B cell (primary cell): Measurements from ENCODE around the gene CUL1. TPM values are rescaled to one million over a fixed set of nuclear protein-coding genes. Genes with fewer than 3 reads are reported as not detected.

Experiments
- ATAC-seq: fragments of 200-7000 bp; cut with Tn5 transposase; one replicate; pipeline ENCODE4 v1.10.0; 2021; ENCODE audit warnings: low read depth, mild to moderate bottlenecking, moderate number of reproducible peaks, moderate library complexity
- CTCF ChIA-PET: fragments of 350-600 bp; sonication (Branson Sonifier 250); formaldehyde crosslinking; loops from one replicate; lab custom pipeline; 2021; ENCODE audit warnings: antibody characterized with exemption, inconsistent platforms; lab: Charles Lee
- POLR2A ChIA-PET: fragments of 350-600 bp; sonication (Branson Sonifier 250); formaldehyde crosslinking; loops from one replicate; lab custom pipeline; 2021; ENCODE audit warnings: antibody characterized with exemption; lab: Charles Lee
- DNase-seq: peaks from one replicate; pipeline ENCODE4 v3.0.0; 2013
- H2AFZ ChIP-seq: 2 replicates; pipeline ENCODE4 v1.6.1; 2012; ENCODE audit warnings: mild to moderate bottlenecking, low read depth, low read length; ENCODE audit not compliant: insufficient read depth, poor library complexity, severe bottlenecking
- H3K27ac ChIP-seq, 2 donors: 1 replicate in 1 of 2; 2 replicates in 1 of 2; pipeline ENCODE4 v1.5.1; 2012 to 2013; ENCODE audit warnings: low read length in 2 of 2, mild to moderate bottlenecking in 2 of 2, moderate library complexity in 1 of 2
- H3K27me3 ChIP-seq, 4 experiments: fragments of 200-600 bp in 1 of 4; sonication (generic) in 1 of 4; replicated peaks in 1 of 4; 1 replicate in 2 of 4; 2 replicates in 2 of 4; pipeline versions ENCODE4 v1.6.1 to v1.7.0; 2013 to 2016; ENCODE audit warnings: low read length in 3 of 4, mild to moderate bottlenecking in 2 of 4, mixed read lengths in 1 of 4, moderate library complexity in 1 of 4; ENCODE audit not compliant: insufficient read depth in 4 of 4, control insufficient read depth in 3 of 4; ENCODE audit errors: control extremely low read depth in 1 of 4
- H3K36me3 ChIP-seq, 2 experiments: replicated peaks in 1 of 2; 1 replicate in 1 of 2; 2 replicates in 1 of 2; pipeline versions ENCODE4 v1.6.1 to v1.7.1; 2013; ENCODE audit warnings: low read length in 1 of 2; ENCODE audit not compliant: insufficient read depth in 2 of 2, control insufficient read depth in 1 of 2; ENCODE audit errors: control extremely low read depth in 1 of 2, extremely low read depth in 1 of 2
- H3K4me1 ChIP-seq, 2 donors: fragments of 200-600 bp in 1 of 2; sonication (generic) in 1 of 2; 1 replicate in 1 of 2; 2 replicates in 1 of 2; pipeline versions ENCODE4 v1.5.1 to v1.6.1; 2013 to 2017; ENCODE audit warnings: low read length in 2 of 2; ENCODE audit not compliant: control insufficient read depth in 2 of 2, insufficient read depth in 2 of 2
- H3K4me2 ChIP-seq: replicated peaks from 2 replicates; pipeline ENCODE3; 2012; ENCODE audit warnings: mild to moderate bottlenecking, low read depth, low read length; ENCODE audit not compliant: poor library complexity, severe bottlenecking
- H3K4me3 ChIP-seq, 5 experiments: fragments of 200-600 bp in 1 of 5; sonication (generic) in 1 of 5; 1 replicate in 3 of 5; 2 replicates in 2 of 5; pipeline versions ENCODE4 v1.5.1 to v1.7.0; 2011 to 2016; ENCODE audit warnings: low read length in 4 of 5, mild to moderate bottlenecking in 4 of 5, low read depth in 2 of 5, control low read depth in 1 of 5, moderate library complexity in 1 of 5; ENCODE audit not compliant: insufficient read depth in 1 of 5; ENCODE audit errors: control extremely low read depth in 1 of 5, extremely low read depth in 1 of 5
- H3K79me2 ChIP-seq: fragments of 200-600 bp; sonication (generic); one replicate; pipeline ENCODE4 v1.6.0; 2016; ENCODE audit warnings: low read length; ENCODE audit not compliant: control insufficient read depth, insufficient read depth
- H3K9ac ChIP-seq: fragments of 200-600 bp; sonication (generic); 2 replicates; pipeline ENCODE4 v1.6.1; 2017; ENCODE audit warnings: mild to moderate bottlenecking, low read length, moderate library complexity
- H3K9me3 ChIP-seq, 3 donors: one replicate each; pipeline versions ENCODE4 v1.6.1 to v1.7.1; 2013; ENCODE audit warnings: low read length in 2 of 3; ENCODE audit not compliant: control insufficient read depth in 2 of 3, insufficient read depth in 1 of 3; ENCODE audit errors: control extremely low read depth in 1 of 3
- H4K20me1 ChIP-seq: 2 replicates; pipeline ENCODE4 v1.6.0; 2012; ENCODE audit warnings: mild to moderate bottlenecking, low read length; ENCODE audit not compliant: insufficient read depth, control insufficient read depth, poor library complexity, severe bottlenecking
- H3K27ac Mint-ChIP-seq: one replicate; pipeline ENCODE4 v1.8.0; 2021; ENCODE audit warnings: mixed read lengths
- H3K27me3 Mint-ChIP-seq: one replicate; pipeline ENCODE4 v1.8.0; 2021; ENCODE audit warnings: mixed read lengths
- H3K4me1 Mint-ChIP-seq: one replicate; pipeline ENCODE4 v1.8.0; 2021; ENCODE audit warnings: mixed read lengths
- H3K4me3 Mint-ChIP-seq: one replicate; pipeline ENCODE4 v1.8.0; 2021; ENCODE audit warnings: mixed read lengths
- H3K9me3 Mint-ChIP-seq: one replicate; pipeline ENCODE4 v1.8.0; 2022; ENCODE audit warnings: mixed read lengths; ENCODE audit not compliant: insufficient read depth
- EZH2 ChIP-seq: IDR thresholded peaks from 2 replicates; pipeline ENCODE4 v1.6.1; 2012; ENCODE audit warnings: borderline replicate concordance, low read depth, mild to moderate bottlenecking, moderate library complexity, low read length; ENCODE audit not compliant: insufficient read depth, poor library complexity, severe bottlenecking
- WGBS: methylation state at CpG from one replicate; pipeline ENCODE4 v1.1.5; 2013; ENCODE audit warnings: missing lambda C conversion rate; ENCODE audit not compliant: insufficient coverage; 5-methylcytosine and 5-hydroxymethylcytosine counted together
- intact Hi-C: fragments of 100-400 bp; cut with micrococcal nuclease; formaldehyde crosslinking; loops from one replicate; pipeline ENCODE4 v1.10.0; 2022
- polyA plus RNA-seq: library from polyadenylated mRNA; depleted of rRNA; stranded (reverse); fragments of >200 nt; gene quantifications from 2 replicates; pipeline ENCODE4 v1.2.3, GENCODE V29; 2012
- total RNA-seq, 2 donors: library from RNA; stranded (reverse); fragments of 120-200 nt in 1 of 2; gene quantifications; 1 replicate in 1 of 2; 2 replicates in 1 of 2; pipeline versions ENCODE4 v1.2.3 to v1.2.4, GENCODE V29; 2013 to 2022
- TF ChIP-seq, protein P1 (sequence below): fragments of 200-600 bp; IDR thresholded peaks from one replicate; pipeline ENCODE4 v1.8.0; 2022; ENCODE audit warnings: antibody characterized with exemption, mild to moderate bottlenecking

CUL1 gene
- total and polyA plus RNA-seq, 2 donors (not counting 1 experiment from before 2014, with no cell fraction given), result 26.9 to 51.1 TPM

DNA sequence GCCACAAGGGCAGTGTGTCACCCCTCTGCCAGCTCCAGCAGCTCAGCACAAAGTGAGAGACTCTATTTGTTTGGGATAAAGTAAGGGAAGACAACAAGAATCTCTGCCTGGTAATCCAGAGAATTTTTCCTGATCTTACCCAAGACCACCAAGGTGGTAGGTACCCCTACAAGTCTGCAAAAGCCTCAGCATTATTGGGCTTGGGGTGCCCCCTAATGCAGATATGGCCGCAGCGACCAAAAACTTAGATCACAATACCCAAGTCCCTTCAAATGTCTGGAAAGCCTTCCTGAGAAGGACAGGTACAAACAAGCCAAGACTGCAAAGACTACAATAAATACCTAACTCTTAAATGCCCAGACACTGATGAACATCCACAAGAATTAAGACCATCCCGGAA lies 22.4 kb upstream of the CUL1 start:
- no peaks in the 10 kb centered on the region for H3K4me1 ChIP-seq
- no peak overlapping the region for H3K4me2 ChIP-seq
- Mint-ChIP-seq H3K4me1 (no peaks in the 10 kb centered on the region), H3K27ac (no peak overlapping the region), H3K9me3 (peaks cover 2% of the 10 kb centered on the region), H3K4me3 (no peak overlapping the region), H3K27me3 (peaks cover 19% of the 10 kb centered on the region)
- ChIA-PET CTCF (no interaction called here), POLR2A (no interaction called here)
- H2AFZ ChIP-seq, result no peak overlapping the region
- no peak overlapping the region for H3K27ac ChIP-seq
- H3K4me3 ChIP-seq, result no peak overlapping the region
- no peak for DNase-seq
- H3K36me3 ChIP-seq, result no peaks in the 10 kb centered on the region
- WGBS, result 100% methylated on average over 3 of the region's 3 CpGs
- intact Hi-C loops, result no loop called here
- peaks cover 0 to 14% (median 2%) of the 10 kb centered on the region in 3 donors for H3K9me3 ChIP-seq
- no peak for TF ChIP-seq EZH2
- TF ChIP-seq, protein P1, sequence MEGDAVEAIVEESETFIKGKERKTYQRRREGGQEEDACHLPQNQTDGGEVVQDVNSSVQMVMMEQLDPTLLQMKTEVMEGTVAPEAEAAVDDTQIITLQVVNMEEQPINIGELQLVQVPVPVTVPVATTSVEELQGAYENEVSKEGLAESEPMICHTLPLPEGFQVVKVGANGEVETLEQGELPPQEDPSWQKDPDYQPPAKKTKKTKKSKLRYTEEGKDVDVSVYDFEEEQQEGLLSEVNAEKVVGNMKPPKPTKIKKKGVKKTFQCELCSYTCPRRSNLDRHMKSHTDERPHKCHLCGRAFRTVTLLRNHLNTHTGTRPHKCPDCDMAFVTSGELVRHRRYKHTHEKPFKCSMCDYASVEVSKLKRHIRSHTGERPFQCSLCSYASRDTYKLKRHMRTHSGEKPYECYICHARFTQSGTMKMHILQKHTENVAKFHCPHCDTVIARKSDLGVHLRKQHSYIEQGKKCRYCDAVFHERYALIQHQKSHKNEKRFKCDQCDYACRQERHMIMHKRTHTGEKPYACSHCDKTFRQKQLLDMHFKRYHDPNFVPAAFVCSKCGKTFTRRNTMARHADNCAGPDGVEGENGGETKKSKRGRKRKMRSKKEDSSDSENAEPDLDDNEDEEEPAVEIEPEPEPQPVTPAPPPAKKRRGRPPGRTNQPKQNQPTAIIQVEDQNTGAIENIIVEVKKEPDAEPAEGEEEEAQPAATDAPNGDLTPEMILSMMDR, result no peak
- no peak for ATAC-seq
- H3K27me3 ChIP-seq, result peaks cover 0 to 9% (median 2%) of the 10 kb centered on the region in 4 experiments
- no peaks in the 10 kb centered on the region for H4K20me1 ChIP-seq
- H3K79me2 ChIP-seq, result no peaks in the 10 kb centered on the region
- H3K9ac ChIP-seq, result no peak overlapping the region

DNA sequence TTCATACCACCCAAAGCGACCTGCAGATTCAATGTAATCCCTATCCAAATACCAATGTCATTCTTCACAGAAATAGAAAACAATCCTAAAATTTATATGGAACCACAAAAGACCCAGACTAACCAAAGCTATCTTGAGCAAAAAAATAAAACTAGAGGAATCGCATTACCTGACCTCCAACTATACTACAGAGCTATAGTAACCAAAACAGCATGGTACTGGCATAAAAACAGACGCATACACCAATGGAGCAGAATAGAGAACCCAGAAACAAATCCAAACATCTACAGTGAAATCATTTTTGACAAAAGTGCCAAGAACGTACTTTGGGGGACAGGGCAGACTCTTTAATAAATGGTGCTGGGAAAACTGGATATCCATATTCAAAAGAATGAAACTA lies 16.9 kb upstream of the CUL1 start:
- TF ChIP-seq EZH2, result no peak
- TF ChIP-seq, protein P1, result no peak
- H3K27ac ChIP-seq, result no peak overlapping the region
- no peaks in the 10 kb centered on the region for H4K20me1 ChIP-seq
- H3K9me3 ChIP-seq, result no peaks in the 10 kb centered on the region
- H3K9ac ChIP-seq, result no peak overlapping the region
- Mint-ChIP-seq H3K4me3 (no peak overlapping the region), H3K27ac (no peak overlapping the region), H3K4me1 (no peaks in the 10 kb centered on the region), H3K9me3 (peaks cover 3% of the 10 kb centered on the region), H3K27me3 (peaks cover 10% of the 10 kb centered on the region)
- no peak overlapping the region for H3K4me2 ChIP-seq
- no peaks in the 10 kb centered on the region for H3K27me3 ChIP-seq
- no peaks in the 10 kb centered on the region for H3K79me2 ChIP-seq
- ATAC-seq, result no peak
- no peak overlapping the region for H3K4me3 ChIP-seq
- H2AFZ ChIP-seq, result no peak overlapping the region
- 94% methylated on average over 2 of the region's 4 CpGs for WGBS
- ChIA-PET CTCF (interaction anchor here (0.9 kb wide), 1 partner anchor 16 kb away, joined by 3 read pairs; no protein-coding TSS in a partner anchor), POLR2A (no interaction called here)
- no peaks in the 10 kb centered on the region for H3K4me1 ChIP-seq
- intact Hi-C loops, result no loop called here
- H3K36me3 ChIP-seq, result no peaks in the 10 kb centered on the region
- no peak for DNase-seq
